HepG2 (cell line): ENCODE data around the gene PRSS33. TPM values are rescaled to one million over a fixed set of nuclear protein-coding genes. Genes with fewer than 3 reads are reported as not detected.

ENCODE experiments used
- FOXK2 ChIP-seq: fragments of 450-650 bp; IDR thresholded peaks from 2 replicates; pipeline ENCODE4 v1.6.1; 2016
- IRF2 ChIP-seq: IDR thresholded peaks from 2 replicates; pipeline ENCODE4 v1.6.1; 2018; ENCODE audit warnings: missing genetic modification reagents, missing compliant biosample characterization
- LCORL ChIP-seq, 2 experiments: fragments of 450-650 bp in 1 of 2; sonication (generic) in 1 of 2; formaldehyde crosslinking in 1 of 2; IDR thresholded peaks; 2 replicates each; pipeline versions ENCODE4 v1.5.0 to v1.6.1; 2017 to 2020; ENCODE audit warnings: antibody characterized with exemption in 1 of 2, missing genetic modification reagents in 1 of 2
- MIXL1 ChIP-seq: IDR thresholded peaks from 2 replicates; pipeline ENCODE4 v1.6.1; 2016
- MXD4 ChIP-seq: IDR thresholded peaks from 2 replicates; pipeline ENCODE4 v1.6.1; 2016; ENCODE audit warnings: mild to moderate bottlenecking, missing biosample characterization, missing genetic modification reagents
- NRL ChIP-seq: sonication (generic); formaldehyde crosslinking; IDR thresholded peaks from 2 replicates; pipeline ENCODE4 v1.5.0; 2020; ENCODE audit warnings: missing genetic modification reagents, mild to moderate bottlenecking, moderate library complexity, borderline replicate concordance
- RBM22 ChIP-seq: fragments of 200-400 bp; formaldehyde crosslinking; optimal IDR thresholded peaks from 2 replicates; pipeline ENCODE3; 2017; ENCODE audit warnings: mild to moderate bottlenecking, low read length, moderate library complexity
- RNF219 ChIP-seq: sonication (generic); formaldehyde crosslinking; IDR thresholded peaks from 2 replicates; pipeline ENCODE4 v1.5.0; 2020; ENCODE audit warnings: mild to moderate bottlenecking, missing genetic modification reagents
- TFDP1 ChIP-seq: IDR thresholded peaks from 2 replicates; pipeline ENCODE4 v1.6.1; 2016; ENCODE audit warnings: missing compliant biosample characterization, missing genetic modification reagents, borderline replicate concordance
- WIZ ChIP-seq: sonication (generic); formaldehyde crosslinking; IDR thresholded peaks from 2 replicates; pipeline ENCODE4 v1.5.1; 2020; ENCODE audit warnings: mild to moderate bottlenecking, missing genetic modification reagents
- ZFP62 ChIP-seq: sonication (generic); formaldehyde crosslinking; IDR thresholded peaks from 2 replicates; pipeline ENCODE4 v1.4.0; 2020; ENCODE audit warnings: missing genetic modification reagents
- ZFY ChIP-seq: sonication (generic); formaldehyde crosslinking; IDR thresholded peaks from 2 replicates; pipeline ENCODE4 v1.4.0; 2020; ENCODE audit warnings: missing genetic modification reagents
- ZGPAT ChIP-seq: IDR thresholded peaks from 2 replicates; pipeline ENCODE4 v1.6.1; 2016; ENCODE audit warnings: mild to moderate bottlenecking
- ZMYM4 ChIP-seq: sonication (generic); formaldehyde crosslinking; IDR thresholded peaks from 2 replicates; pipeline ENCODE4 v1.8.1; 2023; ENCODE audit warnings: mild to moderate bottlenecking, missing genetic modification reagents
- ZNF205 ChIP-seq: IDR thresholded peaks from 2 replicates; pipeline ENCODE4 v1.6.1; 2018; ENCODE audit warnings: missing biosample characterization, missing genetic modification reagents
- ZNF24 ChIP-seq: fragments of 450-650 bp; IDR thresholded peaks from 2 replicates; pipeline ENCODE4 v1.6.1; 2017; ENCODE audit warnings: antibody characterized with exemption, mild to moderate bottlenecking
- ZNF335 ChIP-seq: sonication (generic); formaldehyde crosslinking; IDR thresholded peaks from 2 replicates; pipeline ENCODE4 v1.4.0; 2020; ENCODE audit warnings: missing genetic modification reagents
- ZNF501 ChIP-seq: sonication (generic); formaldehyde crosslinking; IDR thresholded peaks from 2 replicates; pipeline ENCODE4 v1.5.1; 2020; ENCODE audit warnings: mild to moderate bottlenecking, moderate library complexity, missing genetic modification reagents
- ZNF749 ChIP-seq: sonication (generic); formaldehyde crosslinking; IDR thresholded peaks from 2 replicates; pipeline ENCODE4 v1.8.0; 2022; ENCODE audit warnings: mild to moderate bottlenecking, missing genetic modification reagents, moderate library complexity, borderline replicate concordance
- ZNF782 ChIP-seq: sonication (generic); formaldehyde crosslinking; IDR thresholded peaks from 2 replicates; pipeline ENCODE4 v1.4.0; 2020; ENCODE audit warnings: missing genetic modification reagents, mild to moderate bottlenecking, borderline replicate concordance
- ZSCAN21 ChIP-seq: sonication (generic); formaldehyde crosslinking; IDR thresholded peaks from 2 replicates; pipeline ENCODE4 v1.8.0; 2022; ENCODE audit warnings: mild to moderate bottlenecking, missing genetic modification reagents, moderate library complexity, borderline replicate concordance
- polyA plus RNA-seq, 8 experiments: library from polyadenylated mRNA; depleted of rRNA in 3 of 8; stranded (reverse) in 7 of 8; unstranded in 1 of 8; fragments of >200 nt; fragmentation: Illumina TruSeq in 4 of 8; extraction: Trizol in 4 of 8; gene quantifications; 2 replicates each; pipeline versions ENCODE4 v1.2.1 to v1.2.3, GENCODE V29; 2011 to 2016; ENCODE audit warnings: low read depth in 4 of 8, missing spikeins in 1 of 8, mixed read lengths in 1 of 8; ENCODE audit not compliant: insufficient read depth in 1 of 8
- total RNA-seq, 5 experiments: library from RNA; depleted of rRNA; stranded (reverse); fragments of >200 nt; fragmentation: Illumina TruSeq; extraction: Trizol; gene quantifications; 2 replicates each; pipeline ENCODE4 v1.2.3, GENCODE V29; 2016; ENCODE audit warnings: low read depth in 1 of 5
- TF ChIP-seq, protein P1 (sequence below): sonication (generic); formaldehyde crosslinking; IDR thresholded peaks from 2 replicates; pipeline ENCODE4 v1.8.1; 2023; ENCODE audit warnings: mild to moderate bottlenecking, moderate library complexity, missing genetic modification reagents
- TF ChIP-seq, protein P2 (sequence below): sonication (generic); formaldehyde crosslinking; IDR thresholded peaks from 2 replicates; pipeline ENCODE4 v1.5.0; 2020; ENCODE audit warnings: missing genetic modification reagents
- TF ChIP-seq, protein P3 (sequence below): sonication (generic); formaldehyde crosslinking; IDR thresholded peaks from 2 replicates; pipeline ENCODE4 v1.5.0; 2020; ENCODE audit warnings: missing genetic modification reagents

PRSS33 gene
- total and polyA plus RNA-seq, 2 of the 13 experiments (the other 11 are each of a cell fraction or from before 2014, with no cell fraction given): not detected

- TF ChIP-seq, protein P1, sequence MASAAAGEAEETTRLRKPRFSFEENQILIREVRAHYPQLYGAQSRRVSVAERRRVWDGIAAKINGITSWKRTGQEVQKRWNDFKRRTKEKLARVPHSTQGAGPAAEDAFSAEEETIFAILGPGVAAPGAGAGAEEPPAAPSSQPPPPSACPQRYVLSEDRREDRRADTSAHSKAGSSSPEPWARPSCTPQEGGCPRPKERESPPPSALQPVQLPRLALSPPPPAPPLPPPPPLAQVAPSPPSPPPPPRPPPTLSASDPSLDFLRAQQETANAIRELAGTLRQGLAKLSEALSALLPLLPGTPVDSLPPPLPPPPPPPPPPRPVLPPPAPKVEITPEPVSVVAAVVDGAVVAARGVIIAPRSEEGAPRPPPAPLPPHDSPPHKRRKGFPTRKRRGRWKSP (CRISPR knock-in tag): no peak
- no peak for TF ChIP-seq ZGPAT (CRISPR knock-in tag)
- no peak for TF ChIP-seq ZNF335
- TF ChIP-seq FOXK2: no peak
- TF ChIP-seq ZMYM4: no peak
- TF ChIP-seq TFDP1 (CRISPR knock-in tag): no peak
- no peak; the same call in 1 of the 2 replicates for TF ChIP-seq MIXL1 (CRISPR knock-in tag)
- no peak for TF ChIP-seq NRL (CRISPR knock-in tag)
- TF ChIP-seq, protein P2, sequence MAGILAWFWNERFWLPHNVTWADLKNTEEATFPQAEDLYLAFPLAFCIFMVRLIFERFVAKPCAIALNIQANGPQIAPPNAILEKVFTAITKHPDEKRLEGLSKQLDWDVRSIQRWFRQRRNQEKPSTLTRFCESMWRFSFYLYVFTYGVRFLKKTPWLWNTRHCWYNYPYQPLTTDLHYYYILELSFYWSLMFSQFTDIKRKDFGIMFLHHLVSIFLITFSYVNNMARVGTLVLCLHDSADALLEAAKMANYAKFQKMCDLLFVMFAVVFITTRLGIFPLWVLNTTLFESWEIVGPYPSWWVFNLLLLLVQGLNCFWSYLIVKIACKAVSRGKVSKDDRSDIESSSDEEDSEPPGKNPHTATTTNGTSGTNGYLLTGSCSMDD: peak; percentile 20; the same call in 1 of the 2 replicates
- TF ChIP-seq RBM22: peak; percentile 11
- TF ChIP-seq, protein P3, sequence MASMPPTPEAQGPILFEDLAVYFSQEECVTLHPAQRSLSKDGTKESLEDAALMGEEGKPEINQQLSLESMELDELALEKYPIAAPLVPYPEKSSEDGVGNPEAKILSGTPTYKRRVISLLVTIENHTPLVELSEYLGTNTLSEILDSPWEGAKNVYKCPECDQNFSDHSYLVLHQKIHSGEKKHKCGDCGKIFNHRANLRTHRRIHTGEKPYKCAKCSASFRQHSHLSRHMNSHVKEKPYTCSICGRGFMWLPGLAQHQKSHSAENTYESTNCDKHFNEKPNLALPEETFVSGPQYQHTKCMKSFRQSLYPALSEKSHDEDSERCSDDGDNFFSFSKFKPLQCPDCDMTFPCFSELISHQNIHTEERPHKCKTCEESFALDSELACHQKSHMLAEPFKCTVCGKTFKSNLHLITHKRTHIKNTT: no peak
- no peak for TF ChIP-seq ZNF749 (CRISPR knock-in tag)
- no peak for TF ChIP-seq RNF219 (CRISPR knock-in tag)
- no peak; the same call in 1 of the 2 replicates for TF ChIP-seq ZNF782 (CRISPR knock-in tag)
- no peak for TF ChIP-seq ZSCAN21 (CRISPR knock-in tag)
- no peak for TF ChIP-seq MXD4 (CRISPR knock-in tag)
- TF ChIP-seq ZFY (CRISPR knock-in tag): no peak
- no peak for TF ChIP-seq IRF2 (CRISPR knock-in tag)
- no peak for TF ChIP-seq ZFP62
- TF ChIP-seq ZNF205 (CRISPR knock-in tag): no peak
- no peak for TF ChIP-seq WIZ (CRISPR knock-in tag)
- TF ChIP-seq ZNF24: no peak
- TF ChIP-seq ZNF501 (CRISPR knock-in tag): no peak
- 0 out of 2 replicates have a peak, but pooled peaks have one; percentile 3 for TF ChIP-seq LCORL (IDR thresholded peaks at IDR 0.05)
- TF ChIP-seq LCORL (CRISPR knock-in tag; IDR thresholded peaks at IDR 0.05): no peak; the same call in 1 of the 2 replicates
These were observed 35.8 kb downstream of the PRSS33 start (continued) for GRCh38 chr16:2751577-2752034.
